NCI-H2081 (cell line): ENCODE results near the gene CDH8.

Experiments used
- DNase-seq, 2 experiments: peaks; one replicate each; lab custom pipeline; 2025; lab: John Stamatoyannopoulos, UW

CDH8 gene

GRCh38 chr16:61936522-61936921 lies 99.7 kb downstream of the CDH8 start:
- peak in 1 of 2 experiments; percentile 25 for DNase-seq

- no peak for DNase-seq
Observed at GRCh38 chr16:61934601-61935000, 101.6 kb downstream of the CDH8 start.

DNA sequence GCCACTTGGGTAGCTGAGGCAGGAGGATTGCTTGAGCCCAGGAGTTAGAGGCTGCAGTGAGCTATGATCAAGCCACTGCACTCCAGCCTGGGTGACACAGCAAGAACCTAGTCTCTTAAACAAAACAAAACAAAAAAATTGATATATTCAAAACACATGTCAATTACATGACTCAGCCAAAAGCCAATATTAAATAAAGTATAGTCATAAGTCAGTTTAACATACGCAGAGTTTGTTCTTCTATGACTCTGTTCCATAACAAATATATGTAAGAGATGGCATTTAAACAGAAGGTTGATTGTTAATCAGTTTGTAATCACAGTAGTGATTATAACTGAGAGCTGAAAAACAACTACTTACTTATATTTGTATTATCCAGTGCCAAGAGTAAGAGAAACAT lies 106.5 kb downstream of the CDH8 start:
- no peak for DNase-seq

DNA sequence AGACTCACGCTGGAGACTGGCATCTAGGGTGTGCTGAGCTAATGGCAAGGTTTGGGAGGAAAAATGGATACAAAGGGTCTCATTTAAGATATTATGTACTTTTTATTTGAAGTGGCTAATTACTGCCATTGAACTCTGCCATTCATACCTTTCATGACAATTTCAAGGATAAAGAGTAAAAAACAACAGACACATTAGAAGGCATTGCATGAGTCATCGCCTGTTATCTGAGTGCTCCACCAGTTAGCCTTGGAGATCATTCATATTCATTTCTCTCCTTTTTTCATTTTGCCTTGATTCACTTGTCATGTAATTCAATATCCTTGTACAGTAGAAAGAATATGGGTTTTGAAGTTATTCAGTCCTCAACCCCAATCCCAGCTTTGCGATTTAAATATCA lies 109.5 kb downstream of the CDH8 start:
- peak; percentile 32 to 83 for DNase-seq

DNA sequence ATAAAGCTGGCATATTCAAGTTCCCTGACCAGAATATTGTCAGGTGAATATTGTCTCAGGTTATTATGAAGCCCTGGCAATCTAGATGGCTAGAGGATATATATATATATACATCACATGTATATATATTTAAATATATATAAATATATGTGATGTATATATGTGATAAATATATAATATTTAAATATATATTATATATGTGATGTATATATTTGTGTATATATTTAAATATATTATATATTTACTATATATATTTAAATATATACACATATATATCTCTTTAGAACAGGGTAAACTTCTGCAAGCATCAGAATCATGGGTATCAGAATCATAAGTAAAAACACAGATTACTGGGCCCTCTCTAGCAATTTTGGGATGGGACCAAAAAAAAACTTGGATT lies 112.6 kb downstream of the CDH8 start:
- no peak for DNase-seq

- DNase-seq: no peak
Observed at GRCh38 chr16:61921373-61921772, 114.9 kb downstream of the CDH8 start.

DNA sequence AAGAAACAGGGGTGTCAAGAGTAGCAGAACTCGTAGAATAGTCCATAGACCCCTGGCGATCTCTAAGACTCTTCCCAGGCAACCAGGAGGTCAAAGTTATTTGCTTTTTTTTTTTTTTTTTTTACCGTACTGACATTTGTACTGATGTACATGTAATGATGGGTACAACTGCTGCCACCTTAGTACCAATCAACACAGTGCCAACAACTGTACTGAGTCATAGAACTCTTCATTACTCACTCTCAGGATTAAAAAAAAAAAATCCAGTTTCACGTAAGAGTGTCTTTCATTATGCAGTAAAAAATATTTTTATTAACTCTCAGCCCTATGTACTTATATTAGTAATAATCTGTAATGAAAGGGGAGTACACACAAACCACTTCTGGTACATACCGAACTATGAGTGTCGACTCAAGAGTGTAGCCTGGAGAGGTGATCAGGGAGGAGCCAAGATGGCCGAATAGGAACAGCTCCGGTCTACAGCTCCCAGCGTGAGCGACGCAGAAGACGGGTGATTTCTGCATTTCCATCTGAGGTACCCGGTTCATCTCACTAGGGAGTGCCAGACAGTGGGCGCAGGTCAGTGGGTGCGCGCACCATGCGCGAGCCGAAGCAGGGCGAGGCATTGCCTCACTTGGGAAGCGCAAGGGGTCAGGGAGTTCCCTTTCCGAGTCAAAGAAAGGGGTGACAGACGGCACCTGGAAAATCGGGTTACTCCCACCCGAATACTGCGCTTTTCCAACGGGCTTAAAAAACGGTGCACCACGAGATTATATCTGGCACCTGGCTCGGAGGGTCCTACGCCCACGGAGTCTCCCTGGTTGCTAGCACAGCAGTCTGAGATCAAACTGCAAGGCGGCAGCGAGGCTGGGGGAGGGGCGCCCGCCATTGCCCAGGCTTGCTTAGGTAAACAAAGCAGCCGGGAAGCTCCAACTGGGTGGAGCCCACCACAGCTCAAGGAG lies 118.1 kb downstream of the CDH8 start:
- DNase-seq: peak in 1 of 2 experiments; percentile 1

GRCh38 chr16:61915569-61915968 lies 120.7 kb downstream of the CDH8 start:
- no peak for DNase-seq

- DNase-seq: no peak
Observed at GRCh38 chr16:61909074-61909473, 127.2 kb downstream of the CDH8 start.

- DNase-seq: no peak
Observed at GRCh38 chr16:61908426-61908825, 127.8 kb downstream of the CDH8 start.

GRCh38 chr16:61901689-61902088 lies 134.5 kb downstream of the CDH8 start:
- no peak for DNase-seq

DNA sequence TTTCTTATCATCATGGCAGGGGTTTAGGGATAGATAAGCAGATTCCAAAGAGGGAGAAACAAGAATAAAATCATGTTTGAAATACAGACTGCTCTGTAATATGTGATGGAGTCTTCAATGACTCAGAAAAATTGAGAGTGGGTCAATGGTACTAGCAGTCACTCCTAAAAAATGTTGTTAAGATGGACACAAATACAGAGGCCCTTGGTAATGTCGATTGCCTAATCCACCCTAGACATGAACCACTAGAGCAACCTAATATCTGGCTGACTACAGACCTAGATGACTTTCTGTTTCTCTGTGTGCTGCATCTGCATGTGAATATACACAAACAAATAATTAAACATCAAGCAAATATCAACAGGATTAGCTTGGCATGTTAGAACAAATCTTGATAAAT lies 135.8 kb downstream of the CDH8 start:
- no peak for DNase-seq

- DNase-seq: no peak
Observed at GRCh38 chr16:61897657-61898056, 138.6 kb downstream of the CDH8 start.

- DNase-seq: no peak
Observed at GRCh38 chr16:61892531-61892930, 143.7 kb downstream of the CDH8 start.

GRCh38 chr16:61891460-61891859 lies 144.8 kb downstream of the CDH8 start:
- DNase-seq: no peak

GRCh38 chr16:61890386-61890785 lies 145.9 kb downstream of the CDH8 start:
- no peak for DNase-seq

- no peak for DNase-seq
Observed at GRCh38 chr16:61887903-61888302, 148.3 kb downstream of the CDH8 start.

GRCh38 chr16:61885343-61885742 lies 150.9 kb downstream of the CDH8 start:
- DNase-seq: no peak

- DNase-seq: no peak
Observed at GRCh38 chr16:61879306-61879705, 156.9 kb downstream of the CDH8 start.

DNA sequence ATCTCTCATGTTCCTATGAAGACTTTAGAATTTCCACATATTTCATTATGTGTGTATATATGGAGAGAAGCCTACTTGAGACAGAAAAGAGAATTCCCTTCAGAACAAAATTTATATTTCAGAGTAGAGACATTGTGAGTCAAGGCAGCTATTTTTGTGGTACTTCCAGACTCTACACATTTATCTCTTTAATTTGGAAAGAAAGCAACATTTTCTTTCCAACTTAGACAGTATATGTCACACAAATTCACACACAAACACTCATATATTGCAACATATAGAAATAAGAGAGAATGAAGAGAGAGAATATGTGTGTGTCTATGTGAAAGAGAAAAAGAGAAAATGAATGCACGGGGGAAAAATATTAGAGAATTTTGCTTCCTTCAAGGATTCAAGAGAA lies 158.8 kb downstream of the CDH8 start:
- DNase-seq: no peak

GRCh38 chr16:61872778-61873119 lies 163.5 kb downstream of the CDH8 start:
- no peak for DNase-seq

DNA sequence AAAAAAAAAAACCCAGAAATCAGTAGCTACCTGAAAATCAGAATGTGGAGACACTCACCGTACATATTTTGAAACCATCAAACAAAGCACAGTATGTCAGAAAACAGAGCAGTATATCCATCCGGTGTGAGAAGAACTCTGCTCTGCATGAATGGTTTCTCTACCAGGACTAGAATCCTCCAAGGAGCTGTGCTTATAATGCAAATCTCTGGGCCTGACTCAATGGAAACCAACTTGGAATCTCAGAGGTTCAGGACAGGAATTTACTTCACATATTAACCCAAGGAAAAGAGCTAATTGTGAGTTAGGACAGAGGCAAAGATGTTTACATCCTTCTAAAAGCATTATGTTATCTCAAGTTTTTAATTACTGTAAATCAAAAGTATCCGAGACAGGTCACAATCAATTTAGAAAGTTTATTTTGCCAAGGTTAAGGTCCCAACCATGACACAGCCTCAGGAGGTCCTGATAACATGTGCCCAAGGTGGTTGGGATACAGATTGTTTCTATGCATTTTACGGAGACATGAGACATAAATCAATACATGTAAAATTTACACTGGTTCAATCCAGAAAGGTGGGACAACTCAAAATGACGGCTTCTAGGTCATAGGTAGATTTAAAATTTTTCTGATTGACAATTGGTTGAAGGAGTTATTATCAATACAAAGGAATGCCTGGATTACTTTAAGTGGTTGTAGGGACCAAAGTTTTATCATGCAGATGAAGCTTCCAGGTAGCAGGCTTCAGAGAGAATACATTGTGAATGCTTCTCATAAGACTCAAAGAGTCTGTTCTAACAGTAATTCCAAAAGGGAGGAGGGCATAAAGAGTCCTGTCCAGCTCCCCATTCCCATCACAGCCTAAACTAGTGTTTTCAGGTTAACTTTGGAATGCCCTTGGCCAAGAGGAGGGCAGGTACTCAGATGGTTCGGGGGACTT lies 164.1 kb downstream of the CDH8 start:
- DNase-seq: no peak
